Metanephros (tissue), 2 donors: ENCODE measurements around the gene TMEM59. TPM values are rescaled to one million over a fixed set of nuclear protein-coding genes. Genes with fewer than 3 reads are reported as not detected.

ENCODE experiments used
- small RNA-seq: library from RNA; depleted of rRNA; stranded (forward); fragments of <200 nt; gene quantifications from one replicate; pipeline ENCODE3, GENCODE V24; 2014; ENCODE audit warnings: low replicate concordance
- total RNA-seq: library from RNA; depleted of rRNA; stranded (reverse); fragments of >200 nt; gene quantifications from one replicate; pipeline ENCODE4 v1.2.3, GENCODE V29; 2014

TMEM59 gene
- 328 TPM for total RNA-seq

GRCh38 chr1:54052934-54053744, at the start of gene TMEM59, which contains the start of gene TCEANC2:
TMEM59 (minus strand) TSS chr1:54053204; CDS start chr1:54053188, 16 bp downstream.
TCEANC2 (plus strand) TSS chr1:54053608; CDS start chr1:54054423, 815 bp downstream.

GRCh38 chr1:54017979-54018378, 35.0 kb downstream of the TMEM59 start, which contains the start of gene LDLRAD1:
LDLRAD1 (minus strand) TSS chr1:54018186; CDS start chr1:54018112, 74 bp downstream.

Small RNAs within 50 kb of the gene (small RNA-seq; reads per million reads assigned to genes)
- gene AL353898.1 = not detected
- not detected for gene AL353898.2

Other genes with a start within 250 kb of the TMEM59 start
- 21.1 TPM for gene NDC1, start 214.9 kb downstream of the TMEM59 start, total RNA-seq
- gene YIPF1, start 163.4 kb downstream of the TMEM59 start, total RNA-seq = 21.4 TPM
- gene DIO1, start 159.0 kb downstream of the TMEM59 start, total RNA-seq = 8.6 TPM
- gene IFT25, start 107.5 kb downstream of the TMEM59 start, total RNA-seq = 29.0 TPM
- 19.9 TPM for gene LRRC42, start 106.9 kb downstream of the TMEM59 start, total RNA-seq
- gene LDLRAD1, start 35.0 kb downstream of the TMEM59 start, total RNA-seq = not detected
- 6.7 TPM for gene TCEANC2, start 404 bp upstream of the TMEM59 start, total RNA-seq
- 0.41 TPM for gene CDCP2, start 99.8 kb upstream of the TMEM59 start, total RNA-seq
- gene CYB5RL, start 146.8 kb upstream of the TMEM59 start, total RNA-seq = 8.7 TPM
- gene MRPL37, start 147.0 kb upstream of the TMEM59 start, total RNA-seq = 40.1 TPM